K562 (cell line): ENCODE data around the gene SIGLEC11. TPM values are rescaled to one million over a fixed set of nuclear protein-coding genes. Genes with fewer than 3 reads are reported as not detected.

ENCODE experiments used
- BRD4 ChIP-seq: fragments of 200-600 bp; sonication (generic); IDR thresholded peaks from 2 replicates; pipeline ENCODE4 v1.6.1; 2017; ENCODE audit warnings: inconsistent platforms
- ETV1 ChIP-seq: fragments of 450-650 bp; conservative IDR thresholded peaks from 2 replicates; pipeline ENCODE4 v1.6.1; 2016; ENCODE audit warnings: missing genetic modification characterization, control low read depth, low read depth, missing compliant biosample characterization
- HMGN3 ChIP-seq: IDR thresholded peaks from 2 replicates; pipeline ENCODE4 v1.6.1; 2011; ENCODE audit warnings: borderline replicate concordance, low read depth, mild to moderate bottlenecking, mixed read lengths, low read length; ENCODE audit not compliant: insufficient read length; ENCODE audit errors: extremely low read depth
- MEIS2 ChIP-seq: fragments of 450-650 bp; IDR thresholded peaks from 2 replicates; pipeline ENCODE4 v1.6.1; 2014; ENCODE audit warnings: mild to moderate bottlenecking; ENCODE audit not compliant: partially characterized antibody
- MYBL2 ChIP-seq, 2 experiments: fragments of 450-650 bp in 1 of 2; sonication (generic) in 1 of 2; formaldehyde crosslinking in 1 of 2; IDR thresholded peaks; 2 replicates each; pipeline versions ENCODE4 v1.6.1 to v1.8.1; 2017 to 2022; ENCODE audit warnings: borderline replicate concordance in 1 of 2, inconsistent platforms in 1 of 2, low read depth in 1 of 2, mild to moderate bottlenecking in 1 of 2, missing genetic modification reagents in 1 of 2, moderate library complexity in 1 of 2
- SMC3 ChIP-seq: conservative IDR thresholded peaks from 2 replicates; pipeline ENCODE4 v1.6.1; 2011; ENCODE audit warnings: low read depth, low read length, improper control_type of control experiment; ENCODE audit not compliant: insufficient read depth
- STAG1 ChIP-seq: sonication (generic); formaldehyde crosslinking; IDR thresholded peaks from 2 replicates; pipeline ENCODE4 v1.5.0; 2020; ENCODE audit warnings: missing genetic modification reagents, borderline replicate concordance
- ZFPM2 ChIP-seq: fragments of 250-450 bp; sonication (Bioruptor Pico); IDR thresholded peaks from 2 replicates; pipeline ENCODE4 v1.5.1; 2022; ENCODE audit warnings: mild to moderate bottlenecking
- ZNF239 ChIP-seq: fragments of 250-450 bp; sonication (Bioruptor Pico); IDR thresholded peaks from 2 replicates; pipeline ENCODE4 v1.4.0; 2020; ENCODE audit warnings: mild to moderate bottlenecking
- ZNF41 ChIP-seq: fragments of 250-450 bp; sonication (Bioruptor Pico); conservative IDR thresholded peaks from 2 replicates; pipeline ENCODE4 v1.4.0; 2020; ENCODE audit warnings: mild to moderate bottlenecking
- ZSCAN32 ChIP-seq: fragments of 450-650 bp; formaldehyde crosslinking; IDR thresholded peaks from 2 replicates; pipeline ENCODE4 v1.4.0; 2020; ENCODE audit warnings: mild to moderate bottlenecking, moderate library complexity
- polyA plus RNA-seq, 8 experiments: library from polyadenylated mRNA; depleted of rRNA in 4 of 8; stranded (reverse) in 5 of 8; unstranded in 3 of 8; fragments of >200 nt; fragmentation: Nextera tagmentation in 2 of 8; fragmentation: Illumina TruSeq in 1 of 8; extraction: Ambion mirVana in 2 of 8; extraction: Trizol in 1 of 8; gene quantifications; 2 replicates each; pipeline versions ENCODE4 v1.2.1 to v1.2.3, GENCODE V29; 2011 to 2014; ENCODE audit warnings: inconsistent platforms in 1 of 8, missing spikeins in 1 of 8
- total RNA-seq, 7 experiments: library from RNA; depleted of rRNA in 6 of 7; stranded (reverse); fragments of >200 nt in 6 of 7; fragmentation: Illumina TruSeq in 2 of 7; extraction: Trizol in 2 of 7; gene quantifications; 2 replicates each; pipeline versions ENCODE4 v1.2.1 to v1.2.3, GENCODE V29; 2011 to 2021; ENCODE audit warnings: low replicate concordance in 1 of 7
- TF ChIP-seq, protein P1 (sequence below): fragments of 250-450 bp; sonication (Bioruptor Pico); IDR thresholded peaks from 2 replicates; pipeline ENCODE4 v1.4.0; 2020
- TF ChIP-seq, protein P2 (sequence below): fragments of 250-450 bp; sonication (Bioruptor Pico); IDR thresholded peaks from 2 replicates; pipeline ENCODE4 v1.8.0; 2021; ENCODE audit warnings: borderline replicate concordance, mild to moderate bottlenecking, moderate library complexity; ENCODE audit not compliant: poor library complexity, severe bottlenecking
- TF ChIP-seq, protein P3 (sequence below): sonication (generic); IDR thresholded peaks from 2 replicates; pipeline ENCODE4 v1.6.1; 2016
- TF ChIP-seq, protein P4 (sequence below): fragments of 450-650 bp; IDR thresholded peaks from 2 replicates; pipeline ENCODE4 v1.6.1; 2016; ENCODE audit warnings: antibody characterized with exemption
- TF ChIP-seq, protein P5 (sequence below): fragments of 250-450 bp; sonication (Bioruptor Pico); IDR thresholded peaks from 2 replicates; pipeline ENCODE4 v1.4.0; 2020; ENCODE audit warnings: mild to moderate bottlenecking, moderate library complexity, borderline replicate concordance

SIGLEC11 gene
- total and polyA plus RNA-seq, 9 of the 15 experiments (the other 6 are each of a cell fraction or from before 2014, with no cell fraction given) = not detected

DNA sequence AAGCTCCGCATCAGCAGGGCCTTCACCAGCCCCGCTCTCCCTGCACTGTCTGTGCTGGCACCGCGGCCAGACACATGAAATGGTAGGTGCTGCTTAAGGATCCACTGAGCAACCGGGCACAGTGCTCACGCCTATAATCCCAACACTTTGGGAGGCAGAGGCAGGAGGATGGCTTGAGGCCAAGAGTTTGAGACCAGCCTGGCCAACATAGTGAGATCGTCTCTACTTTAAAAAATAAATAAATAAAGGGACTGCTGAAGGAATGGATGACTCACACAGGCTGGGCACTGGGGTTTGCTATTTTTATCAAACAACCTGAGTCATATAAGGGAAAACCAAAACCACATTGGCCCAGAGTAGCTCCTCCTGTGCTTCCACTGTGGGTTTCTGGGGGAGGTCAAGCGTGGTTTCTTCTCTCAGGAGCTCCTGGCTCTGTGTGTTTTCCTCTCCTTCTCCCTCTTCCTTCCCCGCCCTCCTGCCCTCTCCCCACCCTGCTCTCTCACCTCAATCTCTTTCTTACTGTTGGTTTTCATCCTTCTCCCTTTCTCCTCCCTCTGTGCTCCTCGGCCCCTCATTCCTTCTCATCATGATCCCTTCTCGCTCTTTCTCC, 42.9 kb upstream of the SIGLEC11 start (continued):
- TF ChIP-seq ETV1 (tag) = no peak
- TF ChIP-seq ZSCAN32 = no peak
- no peak for TF ChIP-seq MEIS2
- TF ChIP-seq MYBL2 (IDR thresholded peaks at IDR 0.05; ENCODE audit: low read depth) = no peak
- TF ChIP-seq MYBL2 (CRISPR knock-in tag; IDR thresholded peaks at IDR 0.05; ENCODE audit: borderline replicate concordance) = no peak
- TF ChIP-seq ZNF239 (CRISPR knock-in tag) = no peak
- TF ChIP-seq, protein P1, sequence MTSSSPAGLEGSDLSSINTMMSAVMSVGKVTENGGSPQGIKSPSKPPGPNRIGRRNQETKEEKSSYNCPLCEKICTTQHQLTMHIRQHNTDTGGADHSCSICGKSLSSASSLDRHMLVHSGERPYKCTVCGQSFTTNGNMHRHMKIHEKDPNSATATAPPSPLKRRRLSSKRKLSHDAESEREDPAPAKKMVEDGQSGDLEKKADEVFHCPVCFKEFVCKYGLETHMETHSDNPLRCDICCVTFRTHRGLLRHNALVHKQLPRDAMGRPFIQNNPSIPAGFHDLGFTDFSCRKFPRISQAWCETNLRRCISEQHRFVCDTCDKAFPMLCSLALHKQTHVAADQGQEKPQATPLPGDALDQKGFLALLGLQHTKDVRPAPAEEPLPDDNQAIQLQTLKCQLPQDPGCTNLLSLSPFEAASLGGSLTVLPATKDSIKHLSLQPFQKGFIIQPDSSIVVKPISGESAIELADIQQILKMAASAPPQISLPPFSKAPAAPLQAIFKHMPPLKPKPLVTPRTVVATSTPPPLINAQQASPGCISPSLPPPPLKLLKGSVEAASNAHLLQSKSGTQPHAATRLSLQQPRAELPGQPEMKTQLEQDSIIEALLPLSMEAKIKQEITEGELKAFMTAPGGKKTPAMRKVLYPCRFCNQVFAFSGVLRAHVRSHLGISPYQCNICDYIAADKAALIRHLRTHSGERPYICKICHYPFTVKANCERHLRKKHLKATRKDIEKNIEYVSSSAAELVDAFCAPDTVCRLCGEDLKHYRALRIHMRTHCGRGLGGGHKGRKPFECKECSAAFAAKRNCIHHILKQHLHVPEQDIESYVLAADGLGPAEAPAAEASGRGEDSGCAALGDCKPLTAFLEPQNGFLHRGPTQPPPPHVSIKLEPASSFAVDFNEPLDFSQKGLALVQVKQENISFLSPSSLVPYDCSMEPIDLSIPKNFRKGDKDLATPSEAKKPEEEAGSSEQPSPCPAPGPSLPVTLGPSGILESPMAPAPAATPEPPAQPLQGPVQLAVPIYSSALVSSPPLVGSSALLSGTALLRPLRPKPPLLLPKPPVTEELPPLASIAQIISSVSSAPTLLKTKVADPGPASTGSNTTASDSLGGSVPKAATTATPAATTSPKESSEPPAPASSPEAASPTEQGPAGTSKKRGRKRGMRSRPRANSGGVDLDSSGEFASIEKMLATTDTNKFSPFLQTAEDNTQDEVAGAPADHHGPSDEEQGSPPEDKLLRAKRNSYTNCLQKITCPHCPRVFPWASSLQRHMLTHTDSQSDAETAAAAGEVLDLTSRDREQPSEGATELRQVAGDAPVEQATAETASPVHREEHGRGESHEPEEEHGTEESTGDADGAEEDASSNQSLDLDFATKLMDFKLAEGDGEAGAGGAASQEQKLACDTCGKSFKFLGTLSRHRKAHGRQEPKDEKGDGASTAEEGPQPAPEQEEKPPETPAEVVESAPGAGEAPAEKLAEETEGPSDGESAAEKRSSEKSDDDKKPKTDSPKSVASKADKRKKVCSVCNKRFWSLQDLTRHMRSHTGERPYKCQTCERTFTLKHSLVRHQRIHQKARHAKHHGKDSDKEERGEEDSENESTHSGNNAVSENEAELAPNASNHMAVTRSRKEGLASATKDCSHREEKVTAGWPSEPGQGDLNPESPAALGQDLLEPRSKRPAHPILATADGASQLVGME = no peak
- TF ChIP-seq, protein P2, sequence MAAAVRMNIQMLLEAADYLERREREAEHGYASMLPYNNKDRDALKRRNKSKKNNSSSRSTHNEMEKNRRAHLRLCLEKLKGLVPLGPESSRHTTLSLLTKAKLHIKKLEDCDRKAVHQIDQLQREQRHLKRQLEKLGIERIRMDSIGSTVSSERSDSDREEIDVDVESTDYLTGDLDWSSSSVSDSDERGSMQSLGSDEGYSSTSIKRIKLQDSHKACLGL (CRISPR knock-in tag) = no peak
- TF ChIP-seq, protein P3, sequence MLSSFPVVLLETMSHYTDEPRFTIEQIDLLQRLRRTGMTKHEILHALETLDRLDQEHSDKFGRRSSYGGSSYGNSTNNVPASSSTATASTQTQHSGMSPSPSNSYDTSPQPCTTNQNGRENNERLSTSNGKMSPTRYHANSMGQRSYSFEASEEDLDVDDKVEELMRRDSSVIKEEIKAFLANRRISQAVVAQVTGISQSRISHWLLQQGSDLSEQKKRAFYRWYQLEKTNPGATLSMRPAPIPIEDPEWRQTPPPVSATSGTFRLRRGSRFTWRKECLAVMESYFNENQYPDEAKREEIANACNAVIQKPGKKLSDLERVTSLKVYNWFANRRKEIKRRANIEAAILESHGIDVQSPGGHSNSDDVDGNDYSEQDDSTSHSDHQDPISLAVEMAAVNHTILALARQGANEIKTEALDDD = no peak
- TF ChIP-seq, protein P4, sequence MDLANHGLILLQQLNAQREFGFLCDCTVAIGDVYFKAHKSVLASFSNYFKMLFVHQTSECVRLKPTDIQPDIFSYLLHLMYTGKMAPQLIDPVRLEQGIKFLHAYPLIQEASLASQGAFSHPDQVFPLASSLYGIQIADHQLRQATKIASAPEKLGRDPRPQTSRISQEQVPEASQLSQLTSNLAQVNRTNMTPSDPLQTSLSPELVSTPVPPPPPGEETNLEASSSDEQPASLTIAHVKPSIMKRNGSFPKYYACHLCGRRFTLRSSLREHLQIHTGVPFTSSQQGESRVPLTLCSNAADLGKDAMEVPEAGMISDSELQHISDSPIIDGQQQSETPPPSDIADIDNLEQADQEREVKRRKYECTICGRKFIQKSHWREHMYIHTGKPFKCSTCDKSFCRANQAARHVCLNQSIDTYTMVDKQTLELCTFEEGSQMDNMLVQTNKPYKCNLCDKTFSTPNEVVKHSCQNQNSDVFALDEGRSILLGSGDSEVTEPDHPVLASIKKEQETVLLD = no peak
- TF ChIP-seq HMGN3 = no peak
- TF ChIP-seq SMC3 = no peak
- TF ChIP-seq ZNF41 (CRISPR knock-in tag) = no peak
- no peak for TF ChIP-seq ZFPM2 (CRISPR knock-in tag)
- TF ChIP-seq BRD4 = no peak
- TF ChIP-seq STAG1 = no peak
- TF ChIP-seq, protein P5, sequence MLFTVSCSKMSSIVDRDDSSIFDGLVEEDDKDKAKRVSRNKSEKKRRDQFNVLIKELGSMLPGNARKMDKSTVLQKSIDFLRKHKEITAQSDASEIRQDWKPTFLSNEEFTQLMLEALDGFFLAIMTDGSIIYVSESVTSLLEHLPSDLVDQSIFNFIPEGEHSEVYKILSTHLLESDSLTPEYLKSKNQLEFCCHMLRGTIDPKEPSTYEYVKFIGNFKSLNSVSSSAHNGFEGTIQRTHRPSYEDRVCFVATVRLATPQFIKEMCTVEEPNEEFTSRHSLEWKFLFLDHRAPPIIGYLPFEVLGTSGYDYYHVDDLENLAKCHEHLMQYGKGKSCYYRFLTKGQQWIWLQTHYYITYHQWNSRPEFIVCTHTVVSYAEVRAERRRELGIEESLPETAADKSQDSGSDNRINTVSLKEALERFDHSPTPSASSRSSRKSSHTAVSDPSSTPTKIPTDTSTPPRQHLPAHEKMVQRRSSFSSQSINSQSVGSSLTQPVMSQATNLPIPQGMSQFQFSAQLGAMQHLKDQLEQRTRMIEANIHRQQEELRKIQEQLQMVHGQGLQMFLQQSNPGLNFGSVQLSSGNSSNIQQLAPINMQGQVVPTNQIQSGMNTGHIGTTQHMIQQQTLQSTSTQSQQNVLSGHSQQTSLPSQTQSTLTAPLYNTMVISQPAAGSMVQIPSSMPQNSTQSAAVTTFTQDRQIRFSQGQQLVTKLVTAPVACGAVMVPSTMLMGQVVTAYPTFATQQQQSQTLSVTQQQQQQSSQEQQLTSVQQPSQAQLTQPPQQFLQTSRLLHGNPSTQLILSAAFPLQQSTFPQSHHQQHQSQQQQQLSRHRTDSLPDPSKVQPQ (CRISPR knock-in tag) = no peak
